Mucosa of gallbladder (tissue), 1 donor: ENCODE results near the gene CD19. TPM values are rescaled to one million over a fixed set of nuclear protein-coding genes. Genes with fewer than 3 reads are reported as not detected.
"Not testable (repeated sequence)": the region's sequence is repeated elsewhere in the genome, so short reads cannot be mapped to it uniquely, and the experiment has no call there.

Source experiments
- DNase-seq: peaks from one replicate; pipeline ENCODE4 v3.0.0-alpha.2; 2020; ENCODE audit warnings: low spot score
- total RNA-seq: library from RNA; stranded (reverse); gene quantifications from one replicate; pipeline ENCODE4 v1.2.1, GENCODE V29; 2021
- donor health status: DM: no; HTN: no; CAD: no.

CD19 gene
- 1.4 TPM for total RNA-seq

- no peak for DNase-seq
Measured at GRCh38 chr16:28931801-28932225, at the start of gene CD19. CD19 (plus strand) TSS chr16:28931971; CDS start chr16:28932001, 30 bp downstream.

- no peak for DNase-seq
Measured at GRCh38 chr16:28882551-28883160, 49.1 kb upstream of the CD19 start.

GRCh38 chr16:28883221-28883996, 48.4 kb upstream of the CD19 start:
- DNase-seq, result no peak

GRCh38 chr16:28884045-28884444, 47.7 kb upstream of the CD19 start:
- no peak for DNase-seq

- DNase-seq, result no peak
Measured at GRCh38 chr16:28886945-28887344, 44.8 kb upstream of the CD19 start.

- DNase-seq, result not testable (repeated sequence)
Measured at GRCh38 chr16:28890355-28890754, 41.4 kb upstream of the CD19 start.

- DNase-seq, result no peak
Measured at GRCh38 chr16:28891964-28892890, 39.5 kb upstream of the CD19 start.

GRCh38 chr16:28893291-28893690, 38.5 kb upstream of the CD19 start:
- DNase-seq, result no peak

GRCh38 chr16:28895609-28896008, 36.2 kb upstream of the CD19 start:
- no peak for DNase-seq

- no peak for DNase-seq
Measured at GRCh38 chr16:28897826-28898225, 33.9 kb upstream of the CD19 start.

GRCh38 chr16:28898266-28898665, 33.5 kb upstream of the CD19 start:
- no peak for DNase-seq

- DNase-seq, result no peak
Measured at GRCh38 chr16:28898942-28899341, 32.8 kb upstream of the CD19 start.

- no peak for DNase-seq
Measured at GRCh38 chr16:28899882-28900590, 31.7 kb upstream of the CD19 start.

- DNase-seq, result no peak
Measured at GRCh38 chr16:28900601-28901000, 31.2 kb upstream of the CD19 start.

GRCh38 chr16:28901862-28902261, 29.9 kb upstream of the CD19 start:
- DNase-seq, result no peak

GRCh38 chr16:28902909-28903308, 28.9 kb upstream of the CD19 start:
- no peak for DNase-seq

GRCh38 chr16:28903344-28904042, 28.3 kb upstream of the CD19 start:
- no peak for DNase-seq

GRCh38 chr16:28904363-28904762, 27.4 kb upstream of the CD19 start:
- DNase-seq, result no peak

- DNase-seq, result no peak
Measured at GRCh38 chr16:28904828-28905227, 26.9 kb upstream of the CD19 start.

GRCh38 chr16:28905229-28905754, 26.5 kb upstream of the CD19 start:
- no peak for DNase-seq
